HAP-1 (cell line): Measurements from ENCODE around the gene CFAP58.
A peak's percentile ranks its signal among the peaks of the same experiment; 100 is the strongest.

Experiments
- DNase-seq, 2 experiments: peaks; one replicate each; pipeline ENCODE4 v3.0.0-alpha.2; 2016 to 2020; ENCODE audit warnings: low spot score in 2 of 2
- H3K27me3 ChIP-seq: fragments of 250-450 bp; sonication (Bioruptor Pico); 2 replicates; pipeline ENCODE4 v1.5.1; 2020; ENCODE audit warnings: low read depth, mild to moderate bottlenecking, moderate library complexity
- H3K36me3 ChIP-seq: fragments of 250-450 bp; sonication (Bioruptor Pico); replicated peaks from 2 replicates; pipeline ENCODE4 v1.5.1; 2020; ENCODE audit warnings: mild to moderate bottlenecking
- H3K4me1 ChIP-seq: fragments of 250-450 bp; sonication (Bioruptor Pico); 2 replicates; pipeline ENCODE4 v1.5.1; 2020; ENCODE audit warnings: mild to moderate bottlenecking
- H3K4me3 ChIP-seq: fragments of 250-450 bp; sonication (Bioruptor Pico); 2 replicates; pipeline ENCODE4 v1.5.1; 2020; ENCODE audit warnings: mild to moderate bottlenecking, moderate library complexity
- H3K9me3 ChIP-seq: fragments of 250-450 bp; sonication (Bioruptor Pico); 2 replicates; pipeline ENCODE4 v1.5.1; 2020; ENCODE audit warnings: mild to moderate bottlenecking, moderate library complexity
- in situ Hi-C: fragments of 300-500 bp; cut with MboI; formaldehyde crosslinking; loops from 3 replicates; pipeline ENCODE4 v1.14.3; 2020; ENCODE audit warnings: low sequenced_read_pairs, inconsistent platforms, mixed read lengths

The CFAP58 gene, protein sequence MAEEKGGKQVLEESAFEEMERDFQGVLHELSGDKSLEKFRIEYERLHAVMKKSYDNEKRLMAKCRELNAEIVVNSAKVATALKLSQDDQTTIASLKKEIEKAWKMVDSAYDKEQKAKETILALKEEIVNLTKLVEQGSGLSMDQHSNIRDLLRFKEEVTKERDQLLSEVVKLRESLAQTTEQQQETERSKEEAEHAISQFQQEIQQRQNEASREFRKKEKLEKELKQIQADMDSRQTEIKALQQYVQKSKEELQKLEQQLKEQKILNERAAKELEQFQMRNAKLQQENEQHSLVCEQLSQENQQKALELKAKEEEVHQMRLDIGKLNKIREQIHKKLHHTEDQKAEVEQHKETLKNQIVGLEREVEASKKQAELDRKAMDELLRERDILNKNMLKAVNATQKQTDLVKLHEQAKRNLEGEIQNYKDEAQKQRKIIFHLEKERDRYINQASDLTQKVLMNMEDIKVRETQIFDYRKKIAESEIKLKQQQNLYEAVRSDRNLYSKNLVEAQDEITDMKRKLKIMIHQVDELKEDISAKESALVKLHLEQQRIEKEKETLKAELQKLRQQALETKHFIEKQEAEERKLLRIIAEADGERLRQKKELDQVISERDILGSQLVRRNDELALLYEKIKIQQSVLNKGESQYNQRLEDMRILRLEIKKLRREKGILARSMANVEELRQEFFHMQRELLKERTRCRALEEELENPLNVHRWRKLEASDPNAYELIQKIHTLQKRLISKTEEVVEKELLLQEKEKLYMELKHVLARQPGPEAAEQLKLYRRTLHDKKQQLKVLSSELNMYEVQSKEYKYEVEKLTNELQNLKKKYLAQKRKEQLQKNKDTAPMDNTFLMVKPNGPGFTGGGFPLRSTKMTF

DNA sequence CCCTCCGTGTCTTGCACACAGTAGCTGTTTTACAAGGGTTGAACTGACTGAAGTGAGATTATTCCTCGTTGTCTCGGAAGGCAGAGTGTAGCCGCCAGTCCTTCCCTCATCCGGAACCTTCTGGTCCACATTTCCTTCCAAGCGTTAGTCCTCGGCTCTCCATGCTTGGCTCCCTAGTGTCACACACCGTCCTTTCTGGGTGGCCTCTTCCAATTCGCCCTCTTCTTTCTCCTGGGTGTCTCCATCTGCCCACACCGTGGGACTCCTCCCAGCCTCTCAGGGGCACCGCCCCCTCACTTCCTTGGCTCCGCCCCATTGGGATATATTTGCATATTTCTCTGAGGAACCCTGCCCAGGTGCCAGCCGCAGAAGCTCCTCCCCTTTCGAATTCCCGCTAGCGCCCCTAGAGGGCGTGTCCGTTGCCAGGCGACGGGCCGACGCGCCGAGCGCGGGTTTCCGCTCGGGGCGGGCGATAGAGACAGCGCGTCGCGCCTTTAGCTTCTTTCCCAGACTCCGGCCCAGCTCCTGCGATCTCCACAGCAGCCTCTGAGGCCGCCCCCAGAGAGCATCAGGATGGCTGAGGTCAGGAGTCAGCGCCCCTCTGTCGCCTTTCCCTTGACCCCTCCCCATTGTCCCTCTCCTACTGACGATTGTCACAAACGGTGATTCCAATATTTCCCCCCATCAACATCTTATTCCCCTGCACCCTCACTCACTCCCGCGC is at the start of gene CFAP58:
Gene CFAP58 (plus strand): TSS at position 509 of the 724 bp plus-strand sequence. CDS start 65 bp downstream, at position 574.
- in situ Hi-C loops, result no loop called here
- DNase-seq, result peak; percentile 84 to 95
- H3K9me3 ChIP-seq, result no peaks in the 10 kb centered on the region

DNA sequence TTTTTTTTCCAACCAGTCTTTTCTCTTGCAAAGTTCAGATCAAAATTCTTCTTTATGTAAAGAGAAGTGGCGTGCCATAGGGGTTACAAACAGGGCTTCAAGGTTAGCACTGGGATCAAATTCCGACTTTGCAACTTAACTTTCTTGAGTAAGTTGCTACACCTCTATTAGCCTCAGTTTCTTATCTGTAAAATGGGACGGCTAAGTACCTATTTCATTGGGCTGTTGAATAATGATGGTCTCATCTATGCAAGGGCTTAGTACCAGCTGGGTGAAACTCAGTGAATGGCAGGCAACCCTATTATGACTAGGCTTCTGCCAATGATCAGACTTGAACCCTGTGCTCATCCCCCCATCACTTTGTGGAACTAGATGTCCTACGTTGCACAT is 49.3 kb upstream of the CFAP58 start:
- H3K36me3 ChIP-seq, result no peaks in the 10 kb centered on the region
- H3K4me3 ChIP-seq, result no peak overlapping the region
- peaks cover 4% of the 10 kb centered on the region; the same call in 1 of the 2 replicates for H3K4me1 ChIP-seq
- no peak for DNase-seq
- in situ Hi-C loops, result loop anchor here (5.0 kb wide), 1 partner anchor 43 kb away; no protein-coding TSS in a partner anchor
- H3K27me3 ChIP-seq, result 0 out of 2 replicates have a peak, but pooled peaks cover 3% of the 10 kb centered on the region
- H3K9me3 ChIP-seq, result peaks cover 4% of the 10 kb centered on the region; the same call in 1 of the 2 replicates

More for the DNA sequence above, at the start of gene CFAP58:
- peaks cover 8% of the 10 kb centered on the region for H3K27me3 ChIP-seq
- peak within 1 kb of the TSS; percentile 25 for H3K4me3 ChIP-seq
- peaks cover 7% of the 10 kb centered on the region for H3K4me1 ChIP-seq
- no peaks in the 10 kb centered on the region for H3K36me3 ChIP-seq

DNA sequence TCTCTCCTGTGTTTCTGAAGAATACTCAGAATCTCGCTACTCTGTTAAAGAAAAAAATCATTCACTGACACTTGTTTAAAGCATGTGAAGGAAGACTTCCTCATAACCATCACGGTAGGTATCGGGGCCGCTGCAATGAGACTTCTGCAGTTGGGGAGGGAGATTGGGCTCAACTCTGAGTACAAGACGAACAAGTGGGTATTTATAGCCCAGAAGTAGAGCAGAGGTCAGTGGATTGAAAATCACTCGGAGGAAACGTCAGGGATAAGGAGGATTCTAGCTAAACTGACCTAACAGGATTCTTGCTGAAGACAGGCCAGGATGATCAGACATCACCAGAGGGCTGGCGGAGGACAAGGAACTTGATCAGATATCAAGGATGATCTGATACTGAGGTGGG is 48.7 kb upstream of the CFAP58 start:
- in situ Hi-C loops, result loop anchor here (5.0 kb wide), 1 partner anchor 42 kb away; no protein-coding TSS in a partner anchor

DNA sequence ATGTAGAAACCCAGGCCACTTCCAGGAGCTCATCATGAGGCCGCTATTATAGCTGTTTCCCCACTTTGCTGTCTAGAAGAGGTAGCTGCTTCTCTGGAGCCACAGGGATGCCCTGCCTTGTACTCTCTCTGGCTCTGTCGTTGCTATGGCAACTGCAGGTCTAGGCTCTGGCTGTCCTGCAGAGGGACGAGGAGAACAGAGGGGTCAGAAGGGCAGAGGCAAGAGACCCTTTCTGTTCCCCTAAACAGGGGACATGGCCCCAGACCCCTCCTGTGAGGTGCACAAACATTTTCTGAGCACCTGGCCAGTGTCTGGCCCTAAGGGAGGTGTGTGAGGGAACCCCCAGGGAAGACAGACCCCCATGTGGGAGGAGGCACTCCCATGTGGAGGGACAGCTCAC is 46.7 kb upstream of the CFAP58 start:
- Histone ChIP-seq H3K27me3 (no peaks in the 10 kb centered on the region), H3K4me1 (peaks cover 4% of the 10 kb centered on the region; the same call in 1 of the 2 replicates), H3K9me3 (peaks cover 4% of the 10 kb centered on the region; the same call in 1 of the 2 replicates), H3K4me3 (no peak overlapping the region), H3K36me3 (no peaks in the 10 kb centered on the region)
- no peak for DNase-seq
- in situ Hi-C loops, result no loop called here

More for the DNA sequence above, 48.7 kb upstream of the CFAP58 start:
- 0 out of 2 replicates have a peak, but pooled peaks cover 3% of the 10 kb centered on the region for H3K27me3 ChIP-seq
- peaks cover 4% of the 10 kb centered on the region; the same call in 1 of the 2 replicates for H3K4me1 ChIP-seq
- H3K36me3 ChIP-seq, result no peaks in the 10 kb centered on the region
- no peak for DNase-seq
- no peak overlapping the region for H3K4me3 ChIP-seq
- H3K9me3 ChIP-seq, result peaks cover 4% of the 10 kb centered on the region; the same call in 1 of the 2 replicates

DNA sequence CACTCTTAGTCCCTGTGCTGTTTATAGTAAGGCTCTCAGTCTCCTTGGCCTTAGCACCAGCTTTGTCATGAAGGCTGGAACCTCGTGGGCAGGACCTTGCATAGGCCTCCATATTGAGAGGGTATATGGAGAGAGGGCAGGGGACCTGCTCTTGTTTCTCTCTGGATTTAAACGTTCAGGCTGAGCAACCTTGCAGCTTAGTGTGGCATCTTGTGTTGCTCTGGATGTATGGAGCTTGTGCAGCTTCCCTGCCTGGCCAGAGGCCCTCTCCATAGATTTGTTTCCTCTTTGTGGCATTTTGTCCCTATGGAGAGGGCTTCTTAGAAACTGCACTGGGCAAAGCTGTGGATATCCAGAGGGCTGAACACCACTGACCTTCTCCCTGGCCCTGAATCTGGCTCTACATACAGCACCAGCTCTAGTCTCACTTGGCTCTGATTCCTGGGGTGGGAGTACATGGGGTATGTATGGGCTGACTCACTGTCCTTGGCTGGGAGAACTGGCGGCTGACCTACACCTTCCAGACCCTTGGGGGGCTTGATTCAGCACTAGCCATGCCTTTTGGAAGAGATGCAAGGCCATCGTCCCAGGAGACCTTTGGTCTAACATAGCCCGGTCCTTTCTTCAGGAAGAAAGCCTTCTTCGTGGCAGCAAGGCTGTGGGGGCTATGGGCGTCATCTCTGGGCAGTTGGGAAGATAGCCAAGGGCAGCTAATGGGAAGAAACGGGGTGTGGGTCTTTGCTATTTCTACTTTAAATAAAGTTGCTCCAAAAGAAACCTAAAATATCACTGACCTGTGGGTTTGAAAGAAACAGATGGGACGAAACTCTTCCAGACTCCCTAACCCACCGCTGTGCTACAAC is 45.8 kb upstream of the CFAP58 start:
- DNase-seq, result no peak
- H3K4me1 ChIP-seq, result peaks cover 4% of the 10 kb centered on the region; the same call in 1 of the 2 replicates
- H3K27me3 ChIP-seq, result no peaks in the 10 kb centered on the region
- H3K4me3 ChIP-seq, result no peak overlapping the region
- in situ Hi-C loops, result no loop called here
- H3K36me3 ChIP-seq, result no peaks in the 10 kb centered on the region; the same call in 1 of the 2 replicates
- H3K9me3 ChIP-seq, result peaks cover 4% of the 10 kb centered on the region; the same call in 1 of the 2 replicates

DNA sequence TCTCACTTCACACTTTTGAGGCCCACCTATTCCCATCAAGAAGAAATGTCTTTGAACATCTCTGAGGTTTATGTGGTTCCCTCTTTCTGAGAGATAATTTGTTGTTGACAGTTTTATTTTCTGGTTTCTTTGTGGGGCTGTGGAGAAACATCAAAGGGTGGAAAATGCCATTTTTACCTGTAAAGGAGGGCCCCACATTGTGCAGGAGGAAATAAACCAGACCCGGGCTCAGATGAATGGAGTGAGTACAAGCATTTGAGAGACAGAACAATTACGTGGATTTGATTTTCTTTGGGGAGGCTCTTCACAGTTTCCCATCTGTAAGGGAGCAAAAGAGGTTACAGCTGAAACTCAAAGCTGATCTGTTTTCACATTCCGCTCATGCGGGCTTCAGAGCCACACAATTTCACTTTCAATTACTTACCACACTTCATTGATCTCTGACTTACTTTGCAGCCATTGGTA is 45.2 kb upstream of the CFAP58 start:
- Histone ChIP-seq H3K27me3 (no peaks in the 10 kb centered on the region), H3K4me3 (no peak overlapping the region), H3K9me3 (peaks cover 4% of the 10 kb centered on the region; the same call in 1 of the 2 replicates), H3K36me3 (peaks cover 3% of the 10 kb centered on the region; the same call in 1 of the 2 replicates), H3K4me1 (peaks cover 4% of the 10 kb centered on the region; the same call in 1 of the 2 replicates)
- DNase-seq, result no peak
- in situ Hi-C loops, result no loop called here

DNA sequence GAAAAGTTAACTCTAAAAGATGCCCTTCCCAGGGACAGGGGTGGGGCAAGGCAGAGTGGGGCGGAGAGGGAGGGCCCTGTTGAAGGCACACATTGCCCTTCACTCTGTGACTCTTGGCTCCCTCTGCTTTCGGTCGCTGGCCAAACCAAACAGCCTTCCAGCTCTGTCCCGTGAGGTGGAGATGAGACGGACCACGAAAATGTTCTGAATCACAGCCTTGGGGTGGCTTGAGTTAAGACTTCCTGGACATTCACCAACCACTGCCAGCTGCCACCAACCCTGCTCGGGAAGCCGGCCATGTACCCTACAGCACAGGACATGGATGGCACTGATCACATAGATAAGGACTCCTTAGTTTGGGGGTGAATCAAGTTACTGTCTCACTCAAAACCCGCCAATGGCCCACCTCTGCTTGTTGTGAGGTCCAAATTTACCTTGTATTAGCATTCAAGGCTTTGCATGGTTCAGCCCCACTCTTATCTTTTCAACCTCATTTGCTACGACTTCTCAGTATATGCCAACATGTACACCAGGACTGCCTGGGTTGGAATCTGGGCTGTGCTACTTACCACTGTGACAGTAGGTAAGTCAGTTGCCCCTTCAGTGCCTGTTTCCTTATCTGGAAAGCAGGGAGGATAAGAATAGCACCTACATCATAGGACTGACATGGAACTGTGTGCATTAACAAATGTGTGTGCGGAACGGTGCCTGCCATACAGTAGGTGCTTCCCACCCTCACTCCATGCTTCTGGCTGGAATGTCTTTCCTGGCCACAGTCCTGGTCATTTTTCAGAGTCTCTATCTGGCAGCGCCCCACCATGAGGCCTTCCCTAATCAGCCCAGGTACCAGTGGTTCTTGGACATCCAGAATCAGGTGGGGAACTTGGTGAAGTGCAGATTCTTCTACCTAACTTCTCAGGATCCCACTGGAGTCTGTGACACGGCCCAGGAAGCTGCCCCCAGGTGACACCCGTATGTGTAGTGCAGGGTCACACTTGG is 43.4 kb upstream of the CFAP58 start:
- H3K36me3 ChIP-seq, result peaks cover 19% of the 10 kb centered on the region
- H3K4me1 ChIP-seq, result peaks cover 4% of the 10 kb centered on the region; the same call in 1 of the 2 replicates
- no peak overlapping the region for H3K4me3 ChIP-seq
- in situ Hi-C loops, result no loop called here
- DNase-seq, result no peak
- no peaks in the 10 kb centered on the region for H3K27me3 ChIP-seq
- no peaks in the 10 kb centered on the region for H3K9me3 ChIP-seq

DNA sequence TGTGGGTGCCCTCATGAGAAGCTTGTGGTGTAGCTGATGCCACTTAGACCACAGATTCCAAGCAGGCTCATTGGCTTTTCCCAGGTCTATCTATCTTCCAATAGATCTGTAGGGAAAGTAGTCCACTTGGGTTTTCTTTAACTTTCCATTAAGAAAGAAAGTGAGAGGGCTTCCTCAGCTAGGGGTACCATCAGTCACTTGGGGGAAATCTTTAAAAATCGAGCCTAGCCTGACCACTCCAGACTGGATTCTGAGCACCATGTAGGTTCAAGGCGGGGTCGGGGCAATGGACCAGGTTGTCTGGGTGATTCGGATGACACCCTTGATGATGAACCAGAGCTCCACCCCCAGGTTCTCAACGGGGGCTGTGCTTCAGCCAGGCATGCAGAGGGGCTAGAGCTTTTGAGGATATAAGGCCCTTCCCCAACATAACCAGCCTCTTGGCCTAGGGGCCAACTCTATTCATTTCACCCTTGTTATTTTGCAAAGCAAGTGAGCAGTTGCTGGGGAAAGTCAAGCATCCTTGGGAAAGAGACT is 42.4 kb upstream of the CFAP58 start:
- in situ Hi-C loops, result no loop called here
- peaks cover 24% of the 10 kb centered on the region for H3K36me3 ChIP-seq

DNA sequence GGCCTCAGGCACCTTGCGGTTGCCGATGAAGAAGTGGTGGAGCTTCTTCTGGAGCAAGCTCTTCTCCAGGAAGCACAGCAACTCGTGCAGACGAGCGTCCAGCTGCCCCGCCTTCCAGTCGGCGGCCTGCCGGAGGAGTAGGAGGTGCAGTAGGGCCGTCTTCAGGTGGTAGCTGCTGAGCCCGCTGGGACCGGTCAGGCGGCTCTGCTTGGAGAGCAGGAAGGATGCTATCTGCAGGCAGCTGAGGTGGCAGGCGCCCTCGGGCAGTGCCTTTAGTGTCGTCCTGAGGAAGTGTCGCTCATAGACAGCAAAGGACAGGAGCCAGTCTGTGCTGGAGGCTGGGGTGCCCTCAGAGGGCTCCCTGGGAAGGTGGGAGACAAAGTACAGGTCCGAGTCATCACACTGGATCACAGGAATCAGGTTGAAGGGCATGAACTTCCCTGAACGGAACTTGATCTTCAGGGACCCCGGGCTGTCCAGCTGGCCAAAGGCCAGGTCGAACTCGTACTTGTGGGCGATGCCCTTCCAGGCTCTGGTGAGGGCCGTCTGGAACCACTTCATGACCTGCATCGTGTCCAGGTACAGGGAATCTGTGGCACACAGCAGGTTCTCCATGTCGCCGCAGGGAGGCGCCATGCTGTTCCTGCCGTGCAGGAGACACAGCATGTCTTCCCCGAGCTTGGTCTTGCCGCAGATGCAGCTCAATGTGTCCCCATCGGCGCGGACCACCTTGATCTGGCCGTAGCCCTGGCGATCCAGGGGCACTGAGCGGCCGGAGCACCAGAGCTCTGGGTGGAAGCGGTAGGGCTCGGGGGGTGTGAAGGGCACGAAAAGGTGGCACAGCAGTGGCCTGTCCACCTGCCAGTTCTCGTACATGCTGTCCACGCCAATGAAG is 38.8 kb upstream of the CFAP58 start:
- no peaks in the 10 kb centered on the region for H3K9me3 ChIP-seq
- DNase-seq, result no peak
- in situ Hi-C loops, result no loop called here
- no peaks in the 10 kb centered on the region for H3K27me3 ChIP-seq
- no peak overlapping the region for H3K4me3 ChIP-seq
- H3K4me1 ChIP-seq, result peaks cover 10% of the 10 kb centered on the region
- peaks cover 24% of the 10 kb centered on the region for H3K36me3 ChIP-seq

More for the DNA sequence above, 42.4 kb upstream of the CFAP58 start:
- no peak for DNase-seq
- no peak overlapping the region for H3K4me3 ChIP-seq
- H3K9me3 ChIP-seq, result no peaks in the 10 kb centered on the region
- H3K4me1 ChIP-seq, result no peaks in the 10 kb centered on the region; the same call in 1 of the 2 replicates
- H3K27me3 ChIP-seq, result no peaks in the 10 kb centered on the region

DNA sequence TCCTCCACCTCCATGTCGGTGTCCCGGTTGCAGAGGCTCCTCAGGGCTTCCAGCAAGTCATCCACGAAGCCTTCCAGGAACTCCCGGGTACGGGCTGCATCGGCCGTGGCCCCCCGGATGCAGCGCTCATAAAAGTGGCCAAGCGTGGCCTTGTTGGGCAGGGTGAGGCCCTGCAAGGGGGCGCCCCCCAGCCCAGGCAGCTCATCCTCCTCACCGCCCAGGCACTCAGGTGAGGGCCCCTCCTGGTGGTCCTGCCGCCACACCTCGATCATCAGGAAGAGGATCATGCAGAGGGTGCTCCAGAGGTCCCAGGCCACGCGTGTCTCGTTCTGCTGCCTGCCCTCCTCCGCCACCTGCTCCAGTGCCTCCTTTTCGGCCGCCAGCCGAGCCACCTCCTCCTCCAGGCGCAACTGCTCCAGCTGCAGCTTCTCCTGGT is 38.1 kb upstream of the CFAP58 start:
- Histone ChIP-seq H3K27me3 (no peaks in the 10 kb centered on the region), H3K9me3 (no peaks in the 10 kb centered on the region), H3K4me1 (peaks cover 10% of the 10 kb centered on the region), H3K36me3 (peaks cover 24% of the 10 kb centered on the region), H3K4me3 (no peak overlapping the region)
- DNase-seq, result no peak
- in situ Hi-C loops, result no loop called here
